GM21367 (cell line): ENCODE results near the gene CZIB.
"Not testable (repeated sequence)": the region's sequence is repeated elsewhere in the genome, so short reads cannot be mapped to it uniquely, and the experiment has no call there.

Source experiments
- ATAC-seq: cut with Tn5 transposase; IDR thresholded peaks from one replicate; pipeline ENCODE4 v1.9.1; 2021; ENCODE audit not compliant: unreplicated experiment

Gene CZIB

DNA sequence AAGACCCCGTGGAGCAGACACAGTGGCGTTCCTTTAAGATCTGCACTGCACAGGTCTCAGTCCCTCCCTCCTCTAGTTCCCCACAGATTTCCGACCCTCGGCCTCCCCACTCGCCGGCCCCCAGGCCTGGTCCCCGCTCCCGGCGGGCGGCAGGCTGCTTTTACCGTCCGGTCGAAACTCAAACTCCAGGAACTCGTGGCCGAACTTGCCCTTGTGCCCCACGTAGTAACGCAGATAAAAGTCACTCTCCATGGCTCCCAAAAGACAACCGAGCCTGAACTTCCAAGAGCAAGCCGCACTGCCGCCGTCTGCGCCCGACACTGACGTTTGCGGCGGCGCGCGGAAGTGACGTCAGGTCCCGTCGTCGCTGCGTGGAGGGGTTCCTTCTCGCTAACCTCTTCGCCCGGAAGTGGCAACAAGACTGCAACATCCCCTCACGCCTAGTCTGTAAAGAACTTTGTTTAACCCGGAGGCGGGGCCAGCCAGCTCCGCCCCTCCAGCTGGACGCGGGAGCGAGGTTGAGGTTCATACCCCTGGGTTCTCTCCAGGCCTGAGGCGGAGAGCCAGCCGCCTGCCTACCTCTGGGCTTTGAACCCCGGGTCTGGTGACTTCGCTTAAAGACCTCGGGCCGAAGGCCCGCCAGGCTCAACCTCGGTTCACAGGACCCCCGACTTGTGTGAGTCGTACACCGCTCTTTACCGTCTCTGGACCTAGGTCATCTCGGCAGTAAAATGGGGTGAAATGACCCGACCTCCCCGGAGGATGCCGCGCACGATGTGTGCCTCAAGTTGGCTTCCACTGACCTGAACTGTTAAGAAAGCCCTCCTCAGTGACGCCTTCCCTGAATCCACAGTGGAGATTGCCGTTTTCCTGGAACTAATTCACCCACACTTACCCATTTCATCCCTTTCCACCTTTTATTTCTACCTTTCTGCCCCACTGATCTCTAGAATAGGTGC lies 18.0 kb upstream of the CZIB start, which contains the start of gene MAGOH:
TSS of gene MAGOH (minus strand) at position 322 of the 959 bp plus-strand sequence. CDS start at position 252, 70 bp downstream.
- peak; percentile 93 for ATAC-seq

DNA sequence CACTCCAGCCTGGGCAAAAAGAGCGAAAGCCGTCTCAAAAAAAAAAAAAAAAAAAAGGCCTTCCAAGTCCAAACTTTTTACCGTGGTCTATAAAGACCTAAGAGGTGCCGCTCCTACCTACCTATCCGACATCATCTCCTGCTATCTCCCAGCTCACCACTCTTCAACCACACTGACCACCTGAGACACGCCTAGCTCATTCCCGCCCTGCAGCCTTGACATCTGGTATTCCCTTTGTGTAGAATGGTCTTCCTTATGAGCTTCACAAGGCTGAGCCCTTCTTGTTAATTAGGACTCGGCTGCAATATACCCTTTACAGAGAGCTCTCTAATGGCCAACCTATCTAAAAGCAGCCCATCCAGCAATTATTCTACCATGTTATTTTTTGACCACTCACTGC lies 17.2 kb upstream of the CZIB start:
- no peak for ATAC-seq

GRCh38 chr1:53220962-53221286 lies 490 bp upstream of the CZIB start:
- ATAC-seq, result no peak

GRCh38 chr1:53219711-53220110 lies 723 bp downstream of the CZIB start:
- no peak for ATAC-seq

- ATAC-seq, result no peak
Measured at GRCh38 chr1:53218201-53218600, 2.2 kb downstream of the CZIB start.

- ATAC-seq, result no peak
Measured at GRCh38 chr1:53214376-53214940, 6.0 kb downstream of the CZIB start.

DNA sequence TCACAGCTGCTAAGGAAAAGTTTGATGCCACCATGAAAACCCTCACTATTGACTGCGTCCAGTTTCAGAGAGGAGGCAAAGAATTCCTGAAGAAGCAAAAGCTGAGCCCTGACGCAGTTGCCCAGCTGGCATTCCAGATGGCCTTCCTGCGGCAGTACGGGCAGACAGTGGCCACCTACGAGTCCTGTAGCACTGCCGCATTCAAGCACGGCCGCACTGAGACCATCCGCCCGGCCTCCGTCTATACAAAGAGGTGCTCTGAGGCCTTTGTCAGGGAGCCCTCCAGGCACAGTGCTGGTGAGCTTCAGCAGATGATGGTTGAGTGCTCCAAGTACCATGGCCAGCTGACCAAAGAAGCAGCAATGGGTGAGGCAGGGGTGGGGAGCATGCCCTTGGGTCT lies 9.5 kb downstream of the CZIB start:
- ATAC-seq, result no peak

DNA sequence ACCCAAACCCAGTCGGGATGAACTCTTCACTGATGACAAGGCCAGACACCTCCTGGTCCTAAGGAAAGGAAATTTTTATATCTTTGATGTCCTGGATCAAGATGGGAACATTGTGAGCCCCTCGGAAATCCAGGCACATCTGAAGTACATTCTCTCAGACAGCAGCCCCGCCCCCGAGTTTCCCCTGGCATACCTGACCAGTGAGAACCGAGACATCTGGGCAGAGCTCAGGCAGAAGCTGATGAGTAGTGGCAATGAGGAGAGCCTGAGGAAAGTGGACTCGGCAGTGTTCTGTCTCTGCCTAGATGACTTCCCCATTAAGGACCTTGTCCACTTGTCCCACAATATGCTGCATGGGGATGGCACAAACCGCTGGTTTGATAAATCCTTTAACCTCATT lies 10.1 kb downstream of the CZIB start:
- no peak for ATAC-seq

- no peak for ATAC-seq
Measured at GRCh38 chr1:53207726-53208125, 12.7 kb downstream of the CZIB start.

DNA sequence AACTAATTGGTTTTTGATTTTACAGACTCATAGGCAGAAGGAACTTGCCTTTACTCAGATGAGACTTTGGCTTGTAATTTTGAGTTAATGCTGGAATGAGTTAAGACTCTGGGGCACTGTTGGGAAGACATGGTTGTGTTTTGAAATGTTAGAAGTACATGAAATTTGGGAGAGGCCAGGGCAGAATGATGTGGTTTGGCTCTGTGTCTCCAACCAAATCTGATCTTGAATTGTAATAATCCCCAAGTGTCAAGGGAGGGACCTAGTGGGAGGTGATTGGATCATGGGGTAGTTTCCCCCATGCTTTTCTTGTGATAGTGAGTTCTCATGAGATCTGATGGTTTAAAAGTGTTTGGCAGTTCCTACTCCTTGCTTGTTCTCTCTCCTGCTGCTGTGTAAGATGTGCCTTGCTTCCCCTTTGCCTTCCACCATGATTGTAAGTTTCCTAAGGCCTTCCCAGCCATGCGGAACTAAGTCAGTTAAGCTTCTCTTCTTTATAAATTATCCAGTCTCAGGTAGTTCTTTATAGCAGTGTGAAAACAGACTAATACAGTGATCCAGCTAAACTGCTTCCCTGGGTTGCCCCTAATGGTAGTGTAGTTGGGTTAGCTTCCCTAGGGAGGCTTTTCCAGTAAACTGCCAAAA lies 13.6 kb downstream of the CZIB start:
- no peak for ATAC-seq

- not testable (repeated sequence) for ATAC-seq
Measured at GRCh38 chr1:53206083-53206685, 14.2 kb downstream of the CZIB start.

- ATAC-seq, result not testable (repeated sequence)
Measured at GRCh38 chr1:53205496-53205895, 14.9 kb downstream of the CZIB start.

- ATAC-seq, result no peak
Measured at GRCh38 chr1:53203466-53203865, 17.0 kb downstream of the CZIB start.

GRCh38 chr1:53198241-53198651 lies 22.2 kb downstream of the CZIB start:
- no peak for ATAC-seq

DNA sequence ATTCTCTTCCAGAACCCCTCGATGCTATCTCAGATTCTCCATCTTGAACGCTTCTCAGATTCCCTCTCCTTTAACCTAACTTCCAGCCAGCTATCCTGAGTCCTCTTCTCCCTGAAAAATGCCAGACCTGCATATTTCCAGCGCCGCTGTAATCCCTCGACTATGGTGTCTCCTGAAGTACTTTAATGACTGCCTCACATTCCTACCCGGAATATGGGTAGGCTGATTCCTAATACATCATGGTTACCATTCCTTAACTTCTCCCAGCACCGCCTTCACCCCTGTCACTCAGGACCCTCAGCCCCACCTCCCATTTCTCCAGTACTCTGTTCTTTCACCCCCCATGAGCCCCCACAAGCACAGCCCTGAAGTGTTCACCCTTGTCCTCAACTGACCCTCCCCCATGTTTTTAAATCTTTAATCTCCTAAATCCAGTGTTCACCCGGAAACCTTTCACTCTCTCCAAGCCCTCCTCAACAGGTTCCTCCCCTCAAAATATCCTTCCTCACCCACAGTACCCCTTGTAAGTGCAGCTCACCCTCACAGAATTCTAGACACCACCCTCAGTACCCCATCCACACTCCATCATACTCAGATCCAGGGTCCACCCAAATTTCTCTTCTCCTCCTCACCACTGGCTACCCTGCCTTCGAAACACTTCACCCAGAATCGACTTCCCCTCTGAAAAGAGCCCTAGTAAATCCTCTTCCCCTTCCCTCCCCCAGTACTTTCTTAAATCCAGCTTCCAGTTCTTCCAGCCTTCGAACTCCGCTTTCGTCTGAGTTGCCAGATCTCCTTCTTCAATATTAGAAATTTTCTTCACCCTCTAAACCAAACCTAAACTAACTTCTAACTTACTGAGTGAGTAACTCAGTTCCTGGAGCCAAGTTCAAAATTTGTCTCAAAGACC lies 22.9 kb downstream of the CZIB start:
- ATAC-seq, result no peak

DNA sequence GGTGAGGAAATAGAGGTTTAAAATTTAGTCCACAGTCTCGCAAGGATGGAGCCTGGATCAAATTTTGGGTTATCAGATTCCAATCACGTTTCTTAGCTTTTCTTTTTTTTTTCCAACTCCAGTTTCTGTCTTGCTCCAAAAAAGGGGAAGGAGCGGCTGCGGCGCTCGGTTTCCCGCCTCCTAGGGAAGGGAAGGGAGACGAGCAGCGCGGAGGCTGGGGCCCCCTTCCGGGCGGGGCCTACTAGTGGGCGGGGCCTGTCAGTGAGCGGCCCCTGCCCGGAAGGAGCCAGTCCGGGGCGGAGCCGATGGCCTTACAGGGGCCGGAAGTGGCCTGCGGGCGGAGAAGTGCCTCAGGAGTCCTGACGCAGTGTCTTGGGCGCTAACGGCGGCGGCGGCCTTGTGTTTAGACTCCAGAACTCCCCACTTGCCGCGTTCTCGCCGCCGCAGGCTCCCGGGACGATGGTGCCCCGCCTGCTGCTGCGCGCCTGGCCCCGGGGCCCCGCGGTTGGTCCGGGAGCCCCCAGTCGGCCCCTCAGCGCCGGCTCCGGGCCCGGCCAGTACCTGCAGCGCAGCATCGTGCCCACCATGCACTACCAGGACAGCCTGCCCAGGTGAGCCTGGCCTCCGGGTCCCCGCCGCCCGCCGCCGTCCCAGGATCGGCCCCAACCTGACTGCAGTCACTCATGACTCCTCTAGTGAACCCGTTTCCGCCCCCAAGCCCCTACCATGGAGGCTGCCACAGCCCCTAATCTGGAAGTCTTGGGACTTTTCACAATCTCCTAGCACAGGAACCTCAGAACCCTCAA lies 23.7 kb downstream of the CZIB start, which contains the start of gene CPT2:
TSS of gene CPT2 (plus strand) at position 340 of the 806 bp plus-strand sequence. CDS start at position 460, 120 bp downstream.
- peak; percentile 96 for ATAC-seq

DNA sequence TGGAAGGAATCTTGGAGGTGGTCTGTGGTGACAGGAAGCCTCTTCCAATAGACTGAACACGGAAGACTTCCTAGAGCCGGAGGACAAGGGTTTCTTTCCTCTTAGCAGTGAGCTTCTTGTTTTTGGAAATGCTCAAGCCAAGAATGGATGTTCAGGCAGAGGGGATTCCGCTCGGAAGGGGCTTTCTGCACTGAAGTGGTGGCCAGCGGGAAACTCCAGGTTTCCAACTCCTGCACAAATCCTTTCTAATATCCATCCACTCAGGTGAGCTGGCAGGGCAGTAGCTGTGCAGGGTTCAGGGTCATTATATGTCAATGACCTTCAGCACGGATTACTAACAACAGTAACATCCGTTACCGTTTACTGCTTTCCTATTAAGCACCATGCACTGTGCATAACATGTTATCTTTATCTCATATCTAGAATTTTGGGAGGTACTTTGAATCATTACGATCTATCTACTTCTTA lies 24.4 kb downstream of the CZIB start:
- no peak for ATAC-seq

- no peak for ATAC-seq
Measured at GRCh38 chr1:53195246-53196016, 25.0 kb downstream of the CZIB start.

- ATAC-seq, result no peak
Measured at GRCh38 chr1:53190210-53190611, 30.2 kb downstream of the CZIB start.
